ENCODE results near the gene CPEB2.

- TF ChIP-seq CTCF (IDR thresholded peaks at IDR 0.05) (no peak), POLR2A (IDR thresholded peaks at IDR 0.05) (no peak)
Observed at GRCh38 chr4:15035159-15035558, 32.9 kb downstream of the CPEB2 start.

Measured in esophagus squamous epithelium (tissue), 4 donors.